SK-N-MC (cell line): ENCODE data around the gene LFNG.

Source experiments
- EZH2 ChIP-seq: fragments of 200-600 bp; sonication (generic); IDR thresholded peaks from one replicate; pipeline ENCODE4 v1.6.1; 2017; ENCODE audit warnings: antibody characterized with exemption
- FOXP2 ChIP-seq: optimal IDR thresholded peaks from 2 replicates; pipeline ENCODE3; 2011; ENCODE audit warnings: mild to moderate bottlenecking, moderate library complexity; ENCODE audit not compliant: insufficient read depth; ENCODE audit errors: extremely low read length, control extremely low read depth
- POLR2AphosphoS5 ChIP-seq: IDR thresholded peaks from 2 replicates; pipeline ENCODE4 v1.6.1; 2012; ENCODE audit warnings: mild to moderate bottlenecking, low read depth, low read length, borderline replicate concordance

GRCh38 chr7:2471396-2471795 lies 48.2 kb upstream of the LFNG start:
- no peak for TF ChIP-seq EZH2
- TF ChIP-seq POLR2AphosphoS5: no peak
- TF ChIP-seq FOXP2: no peak
